ENCODE measurements around the gene VPS16.

VPS16 gene

DNA sequence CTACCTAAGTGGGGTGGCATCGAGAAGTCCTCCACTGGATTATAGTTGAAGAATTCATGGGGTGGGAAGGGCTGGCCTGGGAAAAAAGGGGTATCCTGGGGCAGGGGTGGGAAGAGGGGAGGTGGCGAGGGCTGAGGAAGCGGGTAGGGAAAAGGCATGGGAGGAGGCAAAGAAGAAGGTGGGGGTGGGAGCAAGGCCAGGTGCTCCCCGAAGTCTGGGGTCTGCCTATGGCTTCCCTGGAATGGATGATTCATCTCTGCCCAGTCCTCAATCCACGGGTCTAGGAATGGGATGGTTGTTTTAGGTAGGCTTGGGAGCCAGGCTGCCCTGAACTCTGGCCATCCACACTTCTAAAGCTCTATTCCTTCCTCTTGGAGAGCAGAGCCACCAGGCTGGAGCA is 4.5 kb upstream of the VPS16 start:
- no peak for DNase-seq

DNA sequence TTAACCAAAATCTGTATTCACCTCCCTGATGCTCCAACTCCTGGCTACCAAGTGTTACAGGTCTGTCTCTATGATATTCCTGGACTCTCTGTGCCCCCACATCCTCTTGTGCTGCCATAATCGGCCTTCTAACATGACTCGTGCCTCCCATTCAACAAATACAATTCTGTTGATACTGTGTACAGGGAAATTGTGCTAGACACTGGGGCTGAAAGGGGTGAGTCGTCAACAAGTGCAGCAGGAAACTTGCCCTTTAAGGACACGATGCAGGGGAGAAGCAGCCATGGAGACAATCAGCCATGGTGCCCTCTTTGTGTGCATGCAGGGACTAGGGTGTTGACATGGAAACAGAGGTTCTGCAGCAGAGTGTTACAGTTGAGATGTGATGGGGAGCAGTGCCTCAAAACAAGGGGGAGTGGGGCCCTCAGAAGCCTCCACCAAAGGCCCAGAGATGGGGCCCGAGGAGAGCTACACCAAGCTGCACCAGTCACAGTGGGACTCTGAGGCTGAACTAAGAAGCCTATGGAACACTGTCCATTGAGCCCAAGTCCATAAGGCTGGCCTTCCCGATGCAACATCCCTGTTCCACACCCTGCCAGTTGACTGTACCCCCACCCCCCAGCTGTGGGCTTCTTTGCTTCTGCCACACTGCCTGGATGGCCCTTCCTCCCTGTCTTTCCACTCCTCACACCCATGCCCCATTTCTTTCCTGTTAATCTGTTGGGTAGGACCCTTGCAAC is 3.2 kb upstream of the VPS16 start:
- DNase-seq = no peak

GRCh38 chr20:2838170-2838797 is 2.3 kb upstream of the VPS16 start:
- no peak for DNase-seq

DNA sequence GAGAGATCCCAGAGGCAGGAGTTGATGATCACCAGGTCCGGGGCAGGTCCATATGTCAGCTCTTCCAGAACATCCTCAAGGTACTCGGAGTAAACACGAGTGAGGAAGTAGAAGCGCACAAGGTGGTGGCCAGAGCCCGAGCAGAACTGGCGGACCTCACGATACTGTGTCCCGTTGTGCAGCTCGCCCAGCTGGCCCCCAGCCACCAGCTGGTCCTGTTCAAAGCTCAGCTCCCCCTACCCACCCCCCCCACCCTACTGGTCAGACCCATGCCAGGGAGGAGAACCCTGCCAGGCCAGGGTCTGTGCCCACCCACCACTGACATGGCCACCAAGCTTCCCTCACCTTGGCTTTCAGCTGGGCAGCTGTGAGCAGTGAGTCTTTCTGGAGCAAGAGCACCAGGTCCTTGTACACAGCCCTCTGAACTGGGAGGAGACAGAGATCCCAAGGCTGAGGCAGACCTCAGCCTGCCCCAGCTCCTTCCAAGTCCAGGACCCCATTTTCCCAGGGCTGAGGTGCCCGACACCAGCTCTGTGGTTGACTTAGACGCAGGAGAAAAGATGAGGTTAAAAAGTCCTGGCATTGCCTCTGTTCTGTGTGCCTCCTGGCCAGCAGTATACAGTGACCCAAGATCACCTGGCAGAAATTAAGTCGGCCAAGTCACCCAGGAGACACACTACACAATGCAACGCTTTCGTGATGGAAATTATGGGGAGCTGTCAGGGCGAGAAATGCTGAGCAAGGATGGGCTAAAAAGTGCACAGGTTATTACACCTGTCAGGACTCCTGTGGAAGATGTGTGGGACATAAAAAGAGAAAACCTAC is 1.5 kb upstream of the VPS16 start:
- no peak for DNase-seq

DNA sequence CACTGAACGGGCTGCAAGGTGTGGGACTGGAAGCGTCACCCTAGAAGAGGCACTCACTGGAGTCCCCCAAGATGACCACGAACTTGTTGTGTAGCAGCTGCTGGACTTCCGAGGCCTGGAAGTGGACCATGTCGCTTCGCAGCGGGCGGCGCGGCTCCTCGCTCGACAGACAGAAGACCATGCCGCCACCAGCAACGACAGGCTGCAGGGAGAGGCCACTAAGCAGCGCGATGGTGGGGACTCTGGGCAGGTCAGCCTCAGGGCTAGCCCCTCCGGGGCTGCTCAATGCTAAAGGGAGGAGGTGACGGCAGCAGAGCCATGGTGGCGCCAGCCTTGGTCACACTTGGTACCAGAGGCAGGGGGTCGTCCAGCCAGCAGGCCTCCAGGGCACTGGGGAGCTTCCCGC is 810 bp upstream of the VPS16 start:
- DNase-seq = no peak

- DNase-seq = peak; percentile 69
These were observed 504 bp downstream of the VPS16 start for GRCh38 chr20:2840967-2841531.

- DNase-seq = no peak
These were observed 5.1 kb downstream of the VPS16 start for GRCh38 chr20:2845607-2846006.

GRCh38 chr20:2846698-2847097 is 6.2 kb downstream of the VPS16 start:
- no peak for DNase-seq

DNA sequence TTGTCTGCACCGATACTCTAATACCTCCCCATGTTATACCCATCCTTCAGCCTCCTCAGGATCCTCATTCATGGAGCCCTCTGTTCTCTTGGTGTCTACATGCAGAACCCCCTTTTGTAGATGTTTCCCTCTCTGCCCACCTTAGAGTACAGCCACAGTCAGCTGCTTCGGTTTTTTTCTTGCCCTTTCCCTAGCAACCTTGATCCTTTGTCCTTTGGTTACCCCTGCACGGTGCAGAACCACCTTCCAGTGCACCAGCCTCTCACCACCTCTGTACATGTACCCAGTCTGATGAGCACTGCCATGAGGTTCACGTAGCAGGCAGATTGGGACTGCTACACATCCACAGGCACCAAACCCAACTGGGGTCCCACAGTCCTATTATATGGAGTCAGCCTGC is 7.3 kb downstream of the VPS16 start:
- DNase-seq = no peak

DNA sequence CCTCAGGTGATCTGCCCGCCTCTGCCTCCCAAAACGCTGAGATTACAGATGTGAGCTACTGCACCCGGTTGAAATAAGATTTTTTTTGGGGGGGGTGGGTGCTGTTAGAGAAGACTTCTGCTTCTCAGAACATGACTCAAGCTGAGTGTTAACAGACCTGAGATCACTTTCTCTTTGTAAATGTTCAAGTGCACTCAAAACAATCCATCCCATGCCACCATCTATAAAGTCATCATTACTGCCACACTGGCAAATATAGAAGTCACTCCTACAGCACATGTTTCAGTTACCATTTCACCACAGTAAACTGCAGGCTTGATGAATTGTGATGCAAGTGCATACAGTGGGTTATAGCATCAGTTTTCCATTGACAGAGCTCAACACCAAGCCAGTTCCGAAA is 9.0 kb downstream of the VPS16 start:
- DNase-seq = no peak

DNA sequence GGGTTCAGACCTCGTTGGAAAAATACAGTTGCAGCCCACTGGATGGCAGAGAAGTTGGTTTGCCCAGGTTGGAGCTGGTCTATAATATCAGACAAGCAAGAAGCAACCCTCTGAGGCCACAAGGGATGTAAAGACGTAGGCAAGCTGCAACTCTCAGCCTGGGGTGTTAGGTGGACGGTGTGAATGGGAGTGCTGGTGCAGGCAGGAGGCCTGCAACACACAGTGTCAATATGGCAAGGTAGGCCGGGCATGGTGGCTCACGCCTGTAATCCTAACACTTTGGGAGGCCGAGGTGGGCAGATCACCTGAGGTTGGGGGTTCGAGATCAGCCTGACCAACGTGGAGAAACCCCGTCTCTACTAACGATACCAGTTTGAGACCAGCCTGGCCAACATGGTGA is 10.5 kb downstream of the VPS16 start:
- no peak for DNase-seq

- DNase-seq = no peak
These were observed 18.0 kb downstream of the VPS16 start for GRCh38 chr20:2858591-2858990.

DNA sequence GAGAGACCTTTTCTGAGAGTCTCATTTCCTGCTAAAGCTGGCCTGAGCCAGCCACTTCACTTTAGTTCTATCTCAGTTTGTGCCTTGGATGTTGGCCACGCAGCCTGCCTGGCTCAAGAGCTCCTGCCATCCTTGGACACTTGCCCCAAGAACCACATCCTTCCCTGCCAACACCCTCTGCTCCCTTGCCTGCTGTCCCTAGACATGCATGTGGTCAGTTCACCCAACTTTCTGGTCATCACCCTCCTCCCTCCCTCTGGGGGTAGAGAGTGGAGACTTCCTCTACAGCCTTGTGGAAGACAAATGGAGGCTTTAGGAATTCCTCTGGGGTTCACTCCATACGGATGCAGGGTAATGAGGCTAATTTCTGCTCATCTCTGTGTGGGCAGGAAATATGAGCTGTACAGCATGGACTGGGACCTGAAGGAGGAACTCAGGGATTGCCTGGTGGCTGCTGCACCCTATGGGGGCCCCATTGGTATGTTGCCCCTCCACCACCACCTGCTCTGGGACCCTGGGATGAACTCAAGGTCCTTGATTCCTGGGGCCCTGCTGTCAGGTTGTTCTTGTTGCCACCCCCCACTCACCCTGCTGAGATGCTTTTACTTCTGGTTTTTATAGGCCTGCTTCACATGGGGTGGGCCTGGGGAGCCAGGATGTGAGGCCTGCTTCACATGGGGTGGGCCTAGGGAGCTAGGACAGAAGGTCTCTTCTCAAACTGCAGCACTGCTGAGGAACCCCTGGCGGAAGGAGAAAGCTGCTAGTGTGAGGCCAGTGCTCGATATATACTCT is 19.0 kb downstream of the VPS16 start:
- no peak for DNase-seq

- no peak for DNase-seq
These were observed 24.1 kb downstream of the VPS16 start for GRCh38 chr20:2864626-2865025.

DNA sequence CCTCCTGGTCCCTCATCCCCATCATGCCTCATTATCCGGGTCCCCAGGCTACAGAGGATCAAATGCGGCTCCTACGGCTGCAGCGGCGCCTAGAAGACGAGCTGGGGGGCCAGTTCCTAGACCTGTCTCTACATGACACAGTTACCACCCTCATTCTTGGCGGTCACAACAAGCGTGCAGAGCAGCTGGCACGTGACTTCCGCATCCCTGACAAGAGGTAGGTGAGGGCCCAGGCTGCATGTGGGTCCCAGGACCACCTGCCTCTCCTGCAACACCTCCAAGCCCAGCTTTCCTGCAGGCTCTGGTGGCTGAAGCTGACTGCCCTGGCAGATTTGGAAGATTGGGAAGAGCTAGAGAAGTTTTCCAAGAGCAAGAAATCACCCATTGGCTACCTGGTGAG is 24.6 kb downstream of the VPS16 start:
- no peak for DNase-seq

- DNase-seq = no peak
These were observed 25.1 kb downstream of the VPS16 start for GRCh38 chr20:2865630-2866029.

DNA sequence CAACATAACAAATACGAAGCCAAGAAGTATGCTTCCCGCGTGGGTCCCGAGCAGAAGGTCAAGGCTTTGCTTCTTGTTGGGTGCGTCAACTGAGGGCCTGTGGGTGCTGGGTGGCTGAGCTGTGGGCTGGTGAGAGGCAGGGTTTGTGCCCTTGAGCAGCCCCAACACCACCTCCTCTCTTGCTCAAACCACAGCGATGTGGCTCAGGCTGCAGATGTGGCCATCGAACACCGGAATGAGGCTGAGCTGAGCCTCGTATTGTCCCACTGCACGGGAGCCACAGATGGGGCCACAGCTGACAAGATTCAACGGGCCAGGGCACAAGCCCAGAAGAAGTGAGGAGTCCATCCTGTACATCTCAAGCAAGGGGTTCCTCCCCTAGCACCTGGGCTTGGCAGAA is 25.7 kb downstream of the VPS16 start:
- DNase-seq = no peak

DNA sequence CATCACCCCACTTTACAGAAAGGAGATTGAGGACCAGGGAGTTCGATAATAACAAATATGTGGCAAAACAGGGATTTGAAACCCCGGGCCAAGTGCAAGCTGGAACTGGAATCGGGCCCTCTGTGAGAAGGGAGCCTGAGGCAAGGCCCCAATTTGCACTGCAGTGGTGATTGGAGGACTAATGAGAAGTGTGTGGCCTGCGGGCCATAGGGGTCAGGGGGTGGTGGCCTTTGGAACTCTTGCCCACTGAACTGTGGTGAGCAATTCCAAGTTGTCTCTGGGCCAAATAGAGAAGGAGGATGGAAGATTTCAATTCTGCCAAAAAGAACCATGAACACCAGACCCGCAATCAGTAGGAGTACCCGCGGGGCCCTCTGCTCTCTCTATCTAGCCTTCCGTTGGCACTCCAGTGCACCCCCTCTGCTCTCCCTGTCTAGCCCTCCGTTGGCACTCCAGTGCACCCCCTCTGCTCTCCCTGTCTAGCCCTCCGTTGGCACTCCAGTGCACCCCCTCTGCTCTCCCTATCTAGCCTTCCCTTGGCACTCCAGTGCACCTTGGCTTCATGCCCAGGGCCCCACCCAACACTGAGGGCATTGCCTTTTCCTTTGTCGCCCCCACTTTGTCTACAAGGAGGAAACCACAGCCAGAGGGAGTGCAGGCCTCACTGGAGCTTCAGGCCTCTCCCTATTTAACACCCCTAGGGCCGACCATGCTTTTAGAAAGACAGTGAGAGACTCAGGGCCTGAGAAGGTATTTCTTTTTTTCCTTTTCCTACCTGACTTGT is 26.7 kb downstream of the VPS16 start:
- no peak for DNase-seq

DNA sequence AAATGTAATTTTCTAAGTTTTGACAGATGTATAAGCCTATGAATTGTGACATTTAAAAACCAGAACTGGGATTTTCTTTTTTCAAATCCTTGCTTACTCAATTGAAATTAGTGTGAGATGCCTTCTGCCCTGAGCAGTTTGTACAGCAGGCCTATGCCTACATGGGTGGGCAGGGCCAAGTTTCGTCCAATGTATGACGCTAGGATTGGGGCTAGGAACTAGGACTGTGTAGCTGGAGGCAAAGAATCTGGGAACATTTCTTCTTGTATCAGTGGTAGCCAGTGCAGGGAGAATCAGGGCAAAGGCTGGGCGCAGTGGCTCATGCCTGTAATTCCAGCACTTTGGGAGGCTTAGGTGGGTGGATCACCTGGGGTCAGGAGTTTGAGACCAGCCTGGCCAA is 28.8 kb downstream of the VPS16 start:
- DNase-seq = no peak

- DNase-seq = no peak
These were observed 30.5 kb downstream of the VPS16 start for GRCh38 chr20:2871111-2871465.

DNA sequence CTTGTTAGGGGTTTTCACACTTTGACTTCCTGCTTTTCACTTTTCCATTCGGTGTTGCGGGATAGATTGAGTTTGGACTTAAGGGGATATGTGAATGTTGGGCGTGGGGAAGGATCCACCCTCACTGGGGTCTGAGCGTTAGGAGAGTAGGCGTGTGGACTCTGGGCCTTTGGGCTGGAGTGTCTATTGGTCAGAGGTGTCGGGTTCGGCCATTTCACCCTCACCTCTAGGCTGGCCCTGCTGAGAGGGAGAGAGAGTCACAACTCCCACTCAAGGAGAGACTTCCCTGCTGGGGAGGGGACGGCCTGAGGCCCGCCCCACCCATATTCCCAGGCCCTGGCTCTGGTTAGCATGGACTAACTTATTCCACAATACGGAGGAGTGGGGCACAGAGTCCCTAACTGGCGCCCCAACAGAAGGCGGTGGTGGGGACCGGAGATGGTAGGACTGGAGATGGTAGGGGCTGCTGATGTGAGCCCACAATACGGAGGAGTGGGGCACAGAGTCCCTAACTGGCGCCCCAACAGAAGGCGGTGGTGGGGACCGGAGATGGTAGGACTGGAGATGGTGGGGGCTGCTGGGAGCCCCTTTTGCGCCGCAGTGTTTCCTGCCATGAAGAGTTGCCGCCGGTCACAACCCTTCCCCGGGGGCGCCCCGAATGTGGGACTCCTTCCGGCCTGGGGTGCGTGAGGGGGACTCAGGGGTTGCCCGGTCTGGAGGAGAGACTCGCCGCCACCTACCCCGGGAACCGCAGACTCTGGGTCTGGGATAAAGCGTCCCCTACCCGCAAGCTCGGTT is 31.3 kb downstream of the VPS16 start:
- peak; percentile 26 for DNase-seq

Measured in retina (tissue), 1 donor.